ENCODE data around the gene DLGAP4. TPM values are rescaled to one million over a fixed set of nuclear protein-coding genes. Genes with fewer than 3 reads are reported as not detected.

The DLGAP4 gene
- total RNA-seq, 3 donors from 2014 or later, result 22.0 to 26.9 (median 24.0) TPM

DNA sequence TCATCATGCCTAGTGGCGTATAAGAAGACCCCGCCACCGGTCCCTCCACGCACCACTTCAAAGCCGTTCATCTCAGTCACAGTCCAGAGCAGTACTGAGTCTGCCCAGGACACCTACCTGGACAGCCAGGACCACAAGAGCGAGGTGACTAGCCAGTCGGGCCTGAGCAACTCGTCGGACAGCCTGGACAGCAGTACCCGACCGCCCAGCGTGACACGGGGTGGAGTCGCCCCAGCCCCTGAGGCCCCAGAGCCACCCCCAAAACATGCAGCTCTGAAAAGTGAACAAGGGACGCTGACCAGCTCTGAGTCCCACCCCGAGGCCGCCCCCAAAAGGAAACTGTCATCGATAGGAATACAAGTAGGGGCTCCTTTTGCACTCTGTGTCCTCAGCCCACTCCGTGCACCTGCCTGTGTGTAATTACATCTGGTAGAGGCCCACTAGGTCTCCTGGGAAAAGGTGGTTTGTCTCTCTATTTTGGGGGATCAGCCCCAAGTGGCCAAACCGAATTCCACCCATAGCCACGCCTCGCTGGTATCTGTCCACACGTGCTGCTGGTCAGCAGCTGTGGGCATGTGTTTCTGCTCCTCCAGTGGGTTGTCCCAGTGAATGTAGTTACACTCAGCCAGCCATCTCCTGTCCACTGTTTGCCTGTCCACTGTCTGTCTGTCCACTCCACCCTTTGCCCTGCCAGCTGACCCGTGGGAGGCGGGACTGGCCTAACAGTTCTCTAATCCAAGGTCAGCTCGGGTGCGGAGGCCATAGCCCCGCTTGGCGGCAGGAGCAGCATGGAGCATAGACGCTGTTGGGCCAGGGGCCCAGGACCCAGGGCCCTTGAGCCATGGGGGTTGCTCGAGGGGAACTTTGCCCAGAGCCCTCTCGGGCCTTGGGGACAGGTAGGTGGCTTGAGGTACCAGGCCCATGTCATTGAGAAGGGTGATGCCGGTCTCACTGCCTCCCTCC lies 190.8 kb downstream of the DLGAP4 start:
- Histone ChIP-seq H3K4me3 (no peak overlapping the region), H3K36me3 (peaks cover 7% of the 10 kb centered on the region), H3K27ac (no peak overlapping the region), H3K9me3 (no peaks in the 10 kb centered on the region), H3K4me1 (peaks cover 6 to 9% of the 10 kb centered on the region in 2 donors), H3K27me3 (no peaks in the 10 kb centered on the region)
- intact Hi-C loops (cut with DNase I; ENCODE audit: low total_unique reads), result no loop called here
- TF ChIP-seq POLR2AphosphoS5 (IDR thresholded peaks at IDR 0.05) (no peak), POLR2A (IDR thresholded peaks at IDR 0.05) (no peak)
- TF ChIP-seq, protein P1, sequence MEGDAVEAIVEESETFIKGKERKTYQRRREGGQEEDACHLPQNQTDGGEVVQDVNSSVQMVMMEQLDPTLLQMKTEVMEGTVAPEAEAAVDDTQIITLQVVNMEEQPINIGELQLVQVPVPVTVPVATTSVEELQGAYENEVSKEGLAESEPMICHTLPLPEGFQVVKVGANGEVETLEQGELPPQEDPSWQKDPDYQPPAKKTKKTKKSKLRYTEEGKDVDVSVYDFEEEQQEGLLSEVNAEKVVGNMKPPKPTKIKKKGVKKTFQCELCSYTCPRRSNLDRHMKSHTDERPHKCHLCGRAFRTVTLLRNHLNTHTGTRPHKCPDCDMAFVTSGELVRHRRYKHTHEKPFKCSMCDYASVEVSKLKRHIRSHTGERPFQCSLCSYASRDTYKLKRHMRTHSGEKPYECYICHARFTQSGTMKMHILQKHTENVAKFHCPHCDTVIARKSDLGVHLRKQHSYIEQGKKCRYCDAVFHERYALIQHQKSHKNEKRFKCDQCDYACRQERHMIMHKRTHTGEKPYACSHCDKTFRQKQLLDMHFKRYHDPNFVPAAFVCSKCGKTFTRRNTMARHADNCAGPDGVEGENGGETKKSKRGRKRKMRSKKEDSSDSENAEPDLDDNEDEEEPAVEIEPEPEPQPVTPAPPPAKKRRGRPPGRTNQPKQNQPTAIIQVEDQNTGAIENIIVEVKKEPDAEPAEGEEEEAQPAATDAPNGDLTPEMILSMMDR (IDR thresholded peaks at IDR 0.05), result no peak
- no peak for DNase-seq (ENCODE audit: low spot score in 2 of 2)

DNA sequence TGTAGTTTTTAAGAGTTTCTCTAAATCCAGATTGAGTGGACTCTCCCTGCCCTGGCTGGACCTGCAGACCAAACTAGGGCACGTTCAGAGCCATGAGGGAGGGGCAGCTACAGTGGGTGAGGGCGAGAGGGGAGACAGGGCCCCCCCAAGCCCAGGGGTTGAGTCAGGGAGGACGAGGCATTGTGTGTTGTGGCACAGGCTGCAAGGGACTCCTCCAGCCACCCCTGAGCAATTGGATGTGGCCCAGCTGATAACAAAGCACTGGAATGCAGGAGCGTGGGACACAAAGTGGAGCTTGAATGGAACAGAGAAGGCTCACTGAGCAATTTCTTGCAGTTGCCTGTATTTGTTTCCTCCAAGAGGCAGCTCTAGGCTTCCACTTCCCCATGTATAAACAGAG lies 191.7 kb downstream of the DLGAP4 start:
- H3K36me3 ChIP-seq, result peaks cover 7% of the 10 kb centered on the region
- H3K27ac ChIP-seq, result no peak overlapping the region
- no peak overlapping the region for H3K4me3 ChIP-seq
- H3K4me1 ChIP-seq, result peaks cover 0 to 6% of the 10 kb centered on the region in 2 donors
- no peaks in the 10 kb centered on the region for H3K9me3 ChIP-seq
- no peaks in the 10 kb centered on the region for H3K27me3 ChIP-seq
- TF ChIP-seq POLR2AphosphoS5 (IDR thresholded peaks at IDR 0.05), result no peak
- no peak for TF ChIP-seq POLR2A (IDR thresholded peaks at IDR 0.05)
- TF ChIP-seq, protein P1 (IDR thresholded peaks at IDR 0.05), result no peak
- intact Hi-C loops (cut with DNase I; ENCODE audit: low total_unique reads), result no loop called here
- DNase-seq (ENCODE audit: low spot score in 2 of 2), result no peak

- H3K4me3 ChIP-seq, result no peak overlapping the region
- TF ChIP-seq, protein P1 (IDR thresholded peaks at IDR 0.05), result no peak
- TF ChIP-seq POLR2A (IDR thresholded peaks at IDR 0.05) (no peak), POLR2AphosphoS5 (IDR thresholded peaks at IDR 0.05) (no peak)
- no peaks in the 10 kb centered on the region for H3K4me1 ChIP-seq
- H3K27me3 ChIP-seq, result no peaks in the 10 kb centered on the region
- peaks cover 7% of the 10 kb centered on the region for H3K36me3 ChIP-seq
- intact Hi-C loops (cut with DNase I; ENCODE audit: low total_unique reads), result no loop called here
- H3K27ac ChIP-seq, result peak overlapping the region in 1 of 2 donors; percentile 5
- DNase-seq (ENCODE audit: low spot score in 2 of 2), result no peak
- H3K9me3 ChIP-seq, result no peaks in the 10 kb centered on the region
Observed at GRCh38 chr20:36498386-36499179, 192.4 kb downstream of the DLGAP4 start.

- Histone ChIP-seq H3K4me3 (no peak overlapping the region), H3K9me3 (no peaks in the 10 kb centered on the region), H3K36me3 (peaks cover 7% of the 10 kb centered on the region), H3K27ac (peak overlapping the region in 1 of 2 donors; percentile 10), H3K4me1 (no peaks in the 10 kb centered on the region), H3K27me3 (no peaks in the 10 kb centered on the region)
- no peak for DNase-seq (ENCODE audit: low spot score in 2 of 2)
- TF ChIP-seq POLR2AphosphoS5 (IDR thresholded peaks at IDR 0.05), result no peak
- TF ChIP-seq POLR2A (IDR thresholded peaks at IDR 0.05), result no peak
- TF ChIP-seq, protein P1 (IDR thresholded peaks at IDR 0.05), result no peak
- intact Hi-C loops (cut with DNase I; ENCODE audit: low total_unique reads), result no loop called here
Observed at GRCh38 chr20:36499211-36499610, 193.1 kb downstream of the DLGAP4 start.

All from breast epithelium (tissue), 4 donors.